GM21825 (cell line): ENCODE results near the gene AMBRA1.
"Not testable (repeated sequence)": the region's sequence is repeated elsewhere in the genome, so short reads cannot be mapped to it uniquely, and the experiment has no call there.

Source experiments
- ATAC-seq: cut with Tn5 transposase; IDR thresholded peaks from one replicate; pipeline ENCODE4 v1.9.1; 2021; ENCODE audit warnings: mild to moderate bottlenecking, moderate library complexity; ENCODE audit not compliant: unreplicated experiment

Gene AMBRA1

DNA sequence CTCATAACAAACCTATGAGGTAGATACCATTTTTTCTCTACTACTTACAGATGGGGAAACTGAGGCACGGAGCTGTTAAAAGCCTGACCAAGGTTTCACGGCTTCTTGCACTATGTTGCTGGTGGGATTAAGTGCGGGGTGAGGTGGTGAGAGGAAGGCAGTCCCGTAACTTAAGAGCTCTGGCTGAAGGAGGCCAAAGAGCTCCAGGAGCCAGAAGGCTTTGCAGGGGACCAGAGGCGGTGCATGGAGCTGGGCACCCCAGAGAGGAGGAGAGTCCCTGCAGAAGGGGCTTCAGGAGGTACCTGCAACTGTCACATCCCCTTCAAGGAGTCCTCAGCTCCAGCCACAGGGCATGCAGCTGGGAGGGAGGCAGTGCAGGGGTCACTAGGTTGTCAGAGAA, 206.4 kb downstream of the AMBRA1 start:
- ATAC-seq, result no peak

- ATAC-seq, result no peak
Observed at GRCh38 chr11:46386674-46387073, 207.1 kb downstream of the AMBRA1 start.

DNA sequence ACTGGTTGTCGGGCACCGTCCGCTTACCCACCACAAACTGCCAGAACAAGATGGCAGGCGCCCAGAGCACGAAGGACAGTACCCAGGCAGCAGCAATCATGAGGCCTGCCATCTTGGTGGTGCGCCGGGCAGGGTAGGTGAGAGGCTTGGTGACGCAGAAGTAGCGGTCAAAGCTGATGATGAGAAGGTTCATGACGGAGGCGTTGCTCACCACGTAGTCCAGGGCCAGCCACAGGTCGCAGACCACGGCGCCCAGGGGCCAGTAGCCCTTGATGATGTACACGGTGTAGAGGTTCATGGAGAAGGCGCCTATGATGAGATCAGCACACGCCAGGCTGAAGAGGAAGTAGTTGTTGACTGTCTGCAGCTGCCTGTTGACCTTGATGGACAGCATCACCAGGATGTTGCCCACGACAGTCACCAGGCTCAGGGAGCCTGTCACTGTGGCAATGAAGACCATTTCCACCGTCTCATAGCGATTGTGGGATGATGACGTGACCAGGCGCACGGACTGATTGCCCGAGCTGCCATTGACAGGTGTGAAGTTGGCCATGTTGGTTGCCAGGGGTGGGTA, 207.7 kb downstream of the AMBRA1 start:
- no peak for ATAC-seq

- no peak for ATAC-seq
Observed at GRCh38 chr11:46385169-46386004, 208.4 kb downstream of the AMBRA1 start.

DNA sequence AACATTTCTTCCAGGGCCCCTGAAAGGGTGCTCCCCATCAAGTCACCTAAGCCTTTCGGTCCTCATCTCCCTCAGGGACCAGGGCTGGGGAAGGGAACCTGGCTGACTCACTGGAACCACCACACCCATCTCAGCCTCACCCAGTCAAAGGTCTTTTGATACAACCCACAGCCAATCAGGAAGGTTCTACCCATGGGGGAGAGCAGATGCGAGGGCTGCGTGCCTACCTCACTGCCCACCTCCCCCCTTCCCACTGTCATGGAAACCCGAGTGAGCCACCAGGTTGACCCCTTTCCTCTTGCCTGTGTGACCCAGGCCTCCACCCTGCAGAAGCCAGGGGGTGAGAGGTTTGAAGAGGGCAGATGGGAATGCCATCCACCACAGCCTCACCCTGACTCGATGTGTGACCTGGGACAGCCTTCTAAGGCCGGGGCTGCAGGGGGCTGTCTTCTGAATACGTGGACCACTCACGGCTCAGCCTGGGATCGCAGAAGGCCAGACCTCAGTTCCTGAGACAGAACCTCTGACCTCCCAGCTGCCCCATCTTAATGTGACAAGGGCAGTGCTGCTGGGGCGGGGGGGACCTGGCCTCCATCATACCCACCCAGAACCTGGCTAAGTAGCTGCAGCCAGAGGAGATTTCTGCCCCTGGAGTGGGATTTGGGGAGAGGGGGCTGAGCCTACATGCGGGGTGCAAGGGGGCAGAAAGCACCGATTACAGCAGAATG, 209.7 kb downstream of the AMBRA1 start:
- no peak for ATAC-seq

- ATAC-seq, result no peak
Observed at GRCh38 chr11:46383404-46383758, 210.4 kb downstream of the AMBRA1 start.

- no peak for ATAC-seq
Observed at GRCh38 chr11:46382646-46383403, 211.0 kb downstream of the AMBRA1 start.

DNA sequence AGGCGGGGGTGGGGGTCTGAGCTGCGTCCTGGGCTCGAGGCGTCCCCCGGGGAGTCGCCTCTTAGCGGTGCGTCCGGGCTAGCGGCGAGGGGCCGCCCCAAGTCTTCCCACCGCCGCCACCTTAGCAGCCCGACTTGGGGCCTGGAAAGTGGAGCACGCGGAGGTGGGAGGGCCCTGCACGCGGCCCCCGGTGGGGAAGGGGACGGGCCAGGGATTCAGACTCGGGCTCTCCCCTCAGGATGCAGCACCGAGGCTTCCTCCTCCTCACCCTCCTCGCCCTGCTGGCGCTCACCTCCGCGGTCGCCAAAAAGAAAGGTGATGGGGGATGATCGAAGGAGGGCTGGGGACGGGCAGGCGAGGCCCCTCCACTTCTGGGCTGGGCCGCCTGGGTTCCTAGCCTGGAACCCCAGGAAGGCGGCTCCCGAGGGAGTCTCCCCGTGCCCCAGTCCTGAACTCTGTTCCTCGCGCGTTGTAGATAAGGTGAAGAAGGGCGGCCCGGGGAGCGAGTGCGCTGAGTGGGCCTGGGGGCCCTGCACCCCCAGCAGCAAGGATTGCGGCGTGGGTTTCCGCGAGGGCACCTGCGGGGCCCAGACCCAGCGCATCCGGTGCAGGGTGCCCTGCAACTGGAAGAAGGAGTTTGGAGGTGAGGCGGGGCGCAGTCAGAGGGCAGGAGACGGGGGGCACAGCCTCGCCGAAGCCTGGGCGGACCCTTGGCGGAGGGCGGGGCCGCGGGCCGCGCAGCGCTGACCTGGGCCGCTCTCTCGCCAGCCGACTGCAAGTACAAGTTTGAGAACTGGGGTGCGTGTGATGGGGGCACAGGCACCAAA, 211.8 kb downstream of the AMBRA1 start:
- ATAC-seq, result no peak

DNA sequence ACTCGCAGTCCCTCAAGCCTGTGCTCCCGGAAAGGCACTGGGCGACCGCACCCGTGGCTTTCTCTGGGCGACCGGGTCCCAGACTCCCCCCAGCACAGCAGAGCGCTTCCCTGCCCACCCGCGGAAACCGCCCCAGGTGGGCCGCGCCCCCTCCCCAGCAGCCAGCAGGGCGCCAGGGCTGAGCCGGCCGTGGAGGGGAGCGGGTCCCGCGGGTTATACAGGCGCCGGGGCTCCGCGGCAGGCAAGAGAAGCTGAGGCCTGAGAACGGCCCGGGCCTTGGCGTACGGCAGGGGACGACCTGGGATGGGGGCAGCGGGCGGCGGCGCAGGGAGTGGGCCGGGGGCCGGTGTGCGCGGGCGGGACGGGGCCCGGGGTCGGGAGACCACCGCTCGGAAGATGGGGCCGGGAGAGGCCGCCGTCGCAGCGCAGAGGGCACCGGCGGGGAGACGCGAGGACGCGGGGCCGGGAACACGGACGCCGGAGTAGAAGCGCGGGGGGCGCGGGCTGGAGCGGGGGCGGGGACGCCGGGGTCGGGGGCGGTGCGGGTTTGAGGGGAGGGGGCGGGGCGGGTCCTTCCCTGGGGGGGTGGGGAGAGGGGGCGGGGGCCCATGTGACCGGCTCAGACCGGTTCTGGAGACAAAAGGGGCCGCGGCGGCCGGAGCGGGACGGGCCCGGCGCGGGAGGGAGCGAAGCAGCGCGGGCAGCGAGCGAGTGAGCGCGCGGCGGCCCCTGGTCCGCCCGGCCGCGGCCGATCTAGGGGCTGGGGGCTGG, 212.6 kb downstream of the AMBRA1 start, which contains the start of gene MDK:
Gene MDK, plus strand, starts transcription at position 622 of the 771 bp plus-strand sequence. CDS start 389 bp downstream, outside the sequence.
- no peak for ATAC-seq

- ATAC-seq, result peak; percentile 43
Observed at GRCh38 chr11:46380340-46381047, 213.3 kb downstream of the AMBRA1 start.

- not testable (repeated sequence) for ATAC-seq
Observed at GRCh38 chr11:46379482-46380293, 214.1 kb downstream of the AMBRA1 start.

DNA sequence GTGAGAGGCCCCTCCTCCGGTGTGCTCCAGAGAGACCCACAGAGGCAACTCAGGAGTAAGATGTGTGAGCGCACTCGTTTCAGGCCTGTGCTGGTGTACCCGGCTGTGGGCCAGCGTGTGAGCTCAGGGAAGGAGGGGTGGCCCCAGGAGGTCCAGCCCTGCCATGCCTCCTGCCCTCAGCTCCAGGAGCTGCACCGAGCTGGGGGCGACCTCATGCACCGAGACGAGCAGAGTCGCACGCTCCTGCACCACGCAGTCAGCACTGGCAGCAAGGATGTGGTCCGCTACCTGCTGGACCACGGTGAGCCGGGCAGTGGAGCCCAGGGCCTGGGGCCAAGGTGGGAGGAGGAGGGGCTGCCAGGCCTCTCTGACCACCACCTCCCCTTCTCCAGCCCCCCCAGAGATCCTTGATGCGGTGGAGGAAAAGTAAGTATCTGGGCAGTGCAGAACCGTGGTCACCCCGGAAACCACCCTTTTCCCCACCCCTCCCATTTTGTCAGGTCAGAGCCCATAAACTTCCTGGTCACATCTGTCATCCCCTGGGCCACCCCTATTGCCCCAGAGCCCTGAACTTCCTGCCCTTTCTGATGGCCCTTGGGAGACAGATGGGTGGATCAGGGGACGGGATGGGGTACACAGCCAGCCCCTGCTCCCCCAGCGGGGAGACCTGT, 214.9 kb downstream of the AMBRA1 start:
- no peak for ATAC-seq

- no peak for ATAC-seq
Observed at GRCh38 chr11:46378296-46378695, 215.5 kb downstream of the AMBRA1 start.

GRCh38 chr11:46377831-46378230, 216.0 kb downstream of the AMBRA1 start:
- no peak for ATAC-seq

DNA sequence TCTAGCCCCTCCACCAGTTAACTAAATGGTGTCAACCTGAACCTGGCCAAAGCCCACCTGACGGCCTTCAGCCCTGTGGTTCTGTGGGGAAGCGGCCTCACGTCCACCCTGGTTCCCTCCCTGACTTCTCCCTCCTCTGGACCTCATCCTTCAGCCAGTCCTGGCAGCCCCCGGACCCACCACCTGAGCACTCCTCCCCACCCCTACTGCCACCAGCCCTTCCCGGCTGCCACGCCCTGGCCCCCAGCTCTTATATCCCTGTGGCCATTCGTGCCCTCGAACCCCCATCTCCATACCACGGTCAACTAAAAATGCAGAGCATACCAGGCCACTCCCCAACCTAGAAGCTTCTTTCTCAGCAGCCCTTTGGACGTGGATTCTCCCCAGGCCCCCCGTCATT, 216.5 kb downstream of the AMBRA1 start:
- no peak for ATAC-seq

DNA sequence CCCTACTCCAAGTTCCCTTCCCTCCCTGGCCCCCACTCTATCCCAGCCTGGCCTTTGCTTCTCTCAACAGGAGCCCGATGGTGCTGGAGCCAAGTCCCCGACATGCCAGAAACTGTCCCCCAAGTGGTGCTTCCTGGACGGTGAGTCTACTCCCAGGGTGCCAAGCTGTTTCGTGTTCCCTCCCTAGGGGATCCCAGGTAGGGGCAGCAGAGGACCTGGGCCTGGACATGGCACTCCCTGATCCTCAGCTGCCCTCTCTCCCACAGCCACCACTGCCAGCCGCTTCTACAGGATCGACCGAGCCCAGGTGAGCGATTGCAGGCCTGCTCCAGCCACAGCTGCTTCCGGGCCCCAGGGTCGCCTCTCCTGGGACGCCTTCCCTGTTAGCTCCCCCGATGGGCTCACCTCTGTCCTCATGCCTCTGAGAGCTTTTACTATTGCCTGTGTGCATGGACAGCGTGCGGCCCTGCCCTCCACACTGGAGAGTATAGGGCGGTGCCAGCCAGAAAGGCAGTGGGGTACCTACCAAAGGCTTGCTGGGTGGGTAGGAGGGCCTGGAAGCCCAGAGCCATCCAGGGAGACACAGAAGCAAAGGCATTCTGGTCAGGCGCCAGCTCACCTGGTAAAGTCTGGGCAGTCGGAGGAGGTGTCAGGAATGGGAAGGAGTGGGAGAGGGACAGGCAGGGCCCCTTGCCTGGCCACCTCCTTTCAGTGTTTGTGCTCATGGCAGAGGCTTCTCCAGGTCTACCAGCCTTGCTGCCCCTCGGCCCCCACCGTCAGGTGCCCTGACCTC, 217.4 kb downstream of the AMBRA1 start:
- ATAC-seq, result no peak
